Skeletal muscle satellite cell (primary cell): ENCODE results near the gene SH3BP4.

ENCODE experiments used
- H3K27me3 ChIP-seq: 2 replicates; pipeline ENCODE4 v1.7.0; 2013; ENCODE audit warnings: low read length; ENCODE audit not compliant: control insufficient read depth, insufficient read depth
- H3K36me3 ChIP-seq: 2 replicates; pipeline ENCODE4 v1.7.0; 2013; ENCODE audit warnings: mild to moderate bottlenecking, control low read depth, low read length; ENCODE audit not compliant: insufficient read depth
- H3K4me1 ChIP-seq: 2 replicates; pipeline ENCODE4 v1.7.0; 2013; ENCODE audit warnings: low read length; ENCODE audit not compliant: control insufficient read depth, insufficient read depth
- H3K4me2 ChIP-seq: 2 replicates; pipeline ENCODE4 v1.7.0; 2013; ENCODE audit warnings: mild to moderate bottlenecking, low read length
- H3K4me3 ChIP-seq: 2 replicates; pipeline ENCODE4 v1.7.0; 2013; ENCODE audit warnings: low read length
- H3K9ac ChIP-seq: 2 replicates; pipeline ENCODE4 v1.7.0; 2013; ENCODE audit warnings: mild to moderate bottlenecking, low read depth, low read length, moderate library complexity
- H3K9me3 ChIP-seq: replicated peaks from 2 replicates; pipeline ENCODE4 v1.7.0; 2013; ENCODE audit warnings: mild to moderate bottlenecking, control low read depth, low read length

SH3BP4 gene

DNA sequence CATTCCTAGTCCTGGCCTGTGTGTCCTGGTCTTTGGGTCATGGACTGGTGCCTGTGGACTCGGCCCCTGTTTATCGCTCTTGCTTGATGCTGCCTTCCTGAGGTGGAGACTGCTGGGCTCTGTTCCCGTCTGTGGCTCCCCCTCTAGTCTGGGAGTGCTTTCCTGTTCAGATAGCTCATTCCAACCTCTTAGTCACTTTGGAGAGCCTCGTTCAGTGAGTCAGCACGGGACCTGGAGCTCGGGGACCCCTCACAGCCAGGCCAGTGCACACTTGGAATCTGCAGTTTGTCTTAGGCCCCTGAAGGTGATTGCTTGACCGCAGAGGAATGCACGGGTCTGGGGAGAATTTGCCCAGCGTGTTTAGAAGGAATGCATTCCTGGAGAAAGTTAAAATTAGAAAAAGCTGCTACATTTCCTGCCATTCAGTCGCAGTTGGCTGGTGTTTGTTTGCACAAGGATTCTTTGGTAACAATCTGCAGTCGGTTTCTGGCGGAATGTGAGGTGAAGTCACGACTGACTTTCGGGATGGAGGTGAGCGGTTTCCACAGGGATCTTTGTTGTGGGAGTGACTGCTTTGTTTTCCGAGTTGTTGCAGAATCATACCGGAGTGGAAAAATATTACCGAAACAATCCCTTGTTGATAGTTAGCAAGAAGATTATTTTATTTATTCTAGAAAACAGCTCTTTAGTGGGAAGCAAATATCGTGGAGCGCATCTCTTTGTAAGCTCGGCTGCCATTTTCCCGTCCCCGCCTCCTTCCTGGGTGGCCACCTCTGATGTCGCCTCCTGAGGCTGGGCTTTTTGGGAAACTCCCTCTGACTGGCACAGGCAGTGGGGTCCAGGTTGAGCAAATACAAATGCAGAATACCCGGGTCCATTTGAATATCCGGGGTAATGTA lies 29.6 kb downstream of the SH3BP4 start:
- Histone ChIP-seq H3K27me3 (no peaks in the 10 kb centered on the region), H3K4me3 (peak overlapping the region; percentile 48), H3K4me1 (peaks cover 58% of the 10 kb centered on the region), H3K9ac (peak overlapping the region; percentile 82), H3K4me2 (peak overlapping the region; percentile 76), H3K36me3 (peaks cover 27% of the 10 kb centered on the region), H3K9me3 (no peaks in the 10 kb centered on the region)

DNA sequence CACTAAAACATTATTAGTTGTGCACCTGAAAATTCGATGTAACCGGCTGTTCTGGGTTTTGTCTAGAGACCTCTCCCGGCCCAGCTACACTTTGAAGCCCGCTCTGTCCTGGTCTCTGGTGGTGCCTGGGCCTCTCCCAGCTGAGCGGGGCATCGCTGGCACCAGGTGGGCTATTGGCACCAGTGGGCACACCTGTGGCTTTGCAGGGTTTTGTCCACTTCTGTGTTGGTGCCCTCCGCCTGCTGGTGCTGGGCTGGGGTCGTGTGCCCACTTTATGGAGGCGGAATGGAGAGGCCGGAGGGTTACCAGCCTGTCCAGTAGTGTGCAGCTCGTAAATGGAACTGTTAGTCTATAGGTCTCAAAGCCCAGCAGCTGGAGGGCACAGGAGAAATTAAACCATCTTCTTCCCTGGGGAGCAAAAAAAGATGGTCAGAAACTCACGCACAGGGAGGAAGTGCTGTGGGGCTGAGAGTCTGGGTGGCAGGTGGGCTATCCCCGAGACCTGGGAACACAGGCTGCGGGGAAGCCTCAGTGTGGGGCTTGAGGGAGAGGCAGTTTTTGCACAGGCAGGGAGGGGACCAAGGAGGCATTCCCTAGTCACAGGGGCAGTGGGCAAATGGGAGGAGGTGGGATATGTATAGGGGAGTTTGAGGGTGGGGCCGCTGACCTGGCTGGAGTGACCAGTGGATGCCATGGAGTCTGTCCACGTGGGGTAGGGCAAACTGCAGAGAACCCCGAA lies 30.4 kb downstream of the SH3BP4 start:
- H3K27me3 ChIP-seq: no peaks in the 10 kb centered on the region
- peak overlapping the region; percentile 48 for H3K4me3 ChIP-seq
- H3K4me2 ChIP-seq: peak overlapping the region; percentile 75
- peaks cover 24% of the 10 kb centered on the region for H3K36me3 ChIP-seq
- H3K9ac ChIP-seq: peak overlapping the region; percentile 82
- no peaks in the 10 kb centered on the region for H3K9me3 ChIP-seq
- peaks cover 63% of the 10 kb centered on the region for H3K4me1 ChIP-seq

DNA sequence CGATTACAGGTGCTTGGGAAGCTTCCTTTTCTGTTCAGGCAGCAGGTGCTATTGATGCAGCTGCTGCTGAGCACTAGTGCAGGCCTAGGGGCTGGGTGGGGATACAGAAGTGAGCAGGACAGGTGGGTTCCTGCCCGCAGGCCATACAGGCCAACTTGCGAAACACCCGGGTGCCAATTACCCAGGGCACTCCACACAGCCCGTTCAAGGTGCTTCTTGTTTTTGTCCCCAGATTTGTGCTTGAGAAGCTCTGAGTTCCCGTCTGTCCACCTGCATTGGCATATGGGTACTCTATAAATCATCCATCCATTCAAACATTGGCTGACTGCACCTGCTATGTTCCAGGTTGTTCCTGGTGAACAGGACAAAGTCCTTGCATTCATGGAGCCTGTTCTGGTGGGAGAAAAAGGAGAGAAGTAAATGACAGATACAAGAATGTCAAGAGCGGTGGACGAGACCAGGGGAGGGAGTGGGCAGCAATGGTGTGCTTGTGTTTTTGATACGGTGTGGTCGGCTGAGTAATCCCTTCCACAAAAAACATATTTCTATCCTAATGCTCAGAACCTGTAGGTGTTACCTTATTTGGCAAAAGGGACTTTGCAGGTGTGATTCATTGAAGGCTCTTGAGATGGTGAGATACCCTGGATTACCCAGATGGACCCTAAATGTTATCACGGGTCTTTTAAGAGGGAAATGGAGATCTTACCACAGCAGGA lies 31.4 kb downstream of the SH3BP4 start:
- H3K4me3 ChIP-seq: no peak overlapping the region
- H3K9ac ChIP-seq: no peak overlapping the region
- H3K9me3 ChIP-seq: no peaks in the 10 kb centered on the region
- peaks cover 70% of the 10 kb centered on the region for H3K4me1 ChIP-seq
- H3K36me3 ChIP-seq: peaks cover 30% of the 10 kb centered on the region
- no peak overlapping the region for H3K4me2 ChIP-seq
- no peaks in the 10 kb centered on the region for H3K27me3 ChIP-seq

DNA sequence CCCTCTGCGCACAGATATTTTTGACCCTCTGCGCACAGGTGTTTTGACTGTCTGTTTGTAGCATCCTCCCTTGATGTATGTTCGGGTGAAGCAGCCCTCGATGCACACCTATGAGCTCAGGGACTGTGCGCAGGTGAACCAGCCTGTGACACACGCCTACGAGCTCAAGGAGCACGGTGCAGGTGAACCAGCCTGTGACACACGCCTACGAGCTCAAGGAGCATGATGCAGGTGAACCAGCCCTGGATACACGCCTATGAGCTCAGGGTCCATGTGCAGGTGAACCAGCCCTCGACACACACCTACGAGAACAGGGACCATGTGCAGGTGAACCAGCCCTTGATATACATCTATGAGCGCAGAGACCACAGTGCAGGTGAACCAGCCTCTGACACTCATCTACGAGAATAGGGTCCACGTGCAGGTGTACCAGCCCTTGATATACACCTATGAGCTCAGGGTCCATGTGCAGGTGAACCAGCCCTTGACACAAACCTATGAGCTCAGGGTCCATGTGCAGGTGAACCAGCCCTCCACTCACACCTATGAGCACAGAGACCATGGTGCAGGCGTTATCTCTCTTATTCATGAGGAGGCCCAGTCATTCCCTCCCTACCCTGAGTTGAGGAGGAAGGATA lies 33.9 kb downstream of the SH3BP4 start:
- Histone ChIP-seq H3K4me1 (peaks cover 71% of the 10 kb centered on the region), H3K4me3 (no peak overlapping the region), H3K9me3 (no peaks in the 10 kb centered on the region), H3K36me3 (peaks cover 18% of the 10 kb centered on the region), H3K27me3 (no peaks in the 10 kb centered on the region), H3K9ac (no peak overlapping the region), H3K4me2 (no peak overlapping the region)

DNA sequence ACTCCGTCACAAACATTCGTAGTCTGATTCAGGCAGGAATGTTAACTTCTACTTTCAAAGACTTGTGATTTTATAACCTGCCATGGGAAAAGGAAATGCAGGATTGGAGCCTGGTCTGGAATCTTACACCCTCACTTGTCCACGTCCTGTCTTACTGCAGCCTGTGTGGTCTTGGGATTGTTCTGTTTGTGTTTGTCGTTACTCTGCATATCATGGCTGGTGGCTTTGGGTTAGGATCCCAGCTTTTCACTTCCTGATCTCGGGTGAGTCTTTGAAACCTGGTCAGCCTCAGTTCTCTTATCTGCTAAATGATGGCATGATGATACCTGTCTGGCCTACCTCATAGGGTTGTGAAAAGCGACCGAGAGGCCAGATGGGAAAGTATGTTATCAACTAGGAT lies 34.6 kb downstream of the SH3BP4 start:
- no peaks in the 10 kb centered on the region for H3K27me3 ChIP-seq
- no peaks in the 10 kb centered on the region for H3K9me3 ChIP-seq
- H3K36me3 ChIP-seq: peaks cover 25% of the 10 kb centered on the region
- H3K9ac ChIP-seq: no peak overlapping the region
- H3K4me3 ChIP-seq: no peak overlapping the region
- H3K4me1 ChIP-seq: peaks cover 71% of the 10 kb centered on the region
- no peak overlapping the region for H3K4me2 ChIP-seq

DNA sequence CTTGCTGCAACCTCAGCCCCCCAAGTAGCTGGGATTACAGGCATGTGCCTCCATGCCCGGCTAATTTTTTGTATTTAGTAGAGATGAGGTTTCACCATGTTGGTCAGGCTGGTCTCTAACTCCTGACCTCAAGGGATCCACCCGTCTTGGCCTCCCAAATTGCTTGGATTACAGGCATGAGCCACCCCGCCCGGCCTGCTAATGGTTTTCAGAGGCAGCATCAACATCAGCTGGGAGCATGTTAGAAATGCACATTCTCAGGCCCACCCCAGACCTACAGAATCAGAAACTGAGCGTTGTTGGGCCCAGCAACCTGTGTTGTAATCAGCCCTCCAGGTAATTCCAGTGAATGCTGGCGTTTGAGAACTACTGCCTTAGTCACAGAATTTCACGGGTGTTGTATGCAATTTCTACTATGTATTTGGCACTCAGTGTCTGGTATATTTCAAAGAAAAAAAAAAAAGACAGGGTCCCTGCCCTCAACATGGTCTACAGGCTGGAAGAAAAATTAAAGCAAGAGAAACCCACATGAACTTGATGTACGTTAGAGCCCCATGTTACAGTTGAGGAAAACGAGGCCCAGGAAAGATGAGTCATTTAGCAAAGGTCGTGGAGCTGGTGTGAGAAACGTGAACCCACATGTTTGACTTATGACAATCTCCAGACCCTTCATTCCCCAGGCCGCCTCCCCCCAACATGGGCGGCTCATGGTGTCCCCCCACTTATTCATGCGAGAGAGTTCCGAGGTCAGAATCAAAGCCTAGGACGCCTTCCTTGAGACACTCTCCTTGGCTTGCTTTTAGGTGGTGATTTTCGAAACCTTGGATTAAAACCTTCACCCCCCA lies 35.3 kb downstream of the SH3BP4 start:
- no peak overlapping the region for H3K4me3 ChIP-seq
- H3K4me2 ChIP-seq: no peak overlapping the region
- H3K9me3 ChIP-seq: no peaks in the 10 kb centered on the region
- H3K27me3 ChIP-seq: no peaks in the 10 kb centered on the region
- H3K4me1 ChIP-seq: peaks cover 71% of the 10 kb centered on the region
- peaks cover 31% of the 10 kb centered on the region for H3K36me3 ChIP-seq
- no peak overlapping the region for H3K9ac ChIP-seq

DNA sequence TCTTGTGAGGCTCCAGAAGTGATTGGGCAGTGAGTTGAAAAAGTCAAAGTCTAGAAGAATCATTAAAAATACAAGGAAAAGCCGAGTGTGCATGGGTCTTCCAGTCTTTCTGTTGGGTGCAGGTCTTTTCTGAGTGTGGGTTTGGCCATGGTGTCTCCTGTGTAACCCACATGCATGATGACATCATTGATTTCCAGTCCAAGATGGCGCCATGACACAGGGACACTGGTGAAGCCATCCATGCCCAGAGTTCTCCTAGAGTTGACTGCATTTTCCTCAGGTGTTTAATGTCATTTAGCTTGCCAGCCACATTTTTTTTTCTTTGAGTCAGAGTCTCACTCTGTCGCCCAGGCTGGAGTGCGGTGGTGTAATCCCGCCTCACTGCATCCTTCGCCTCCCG lies 35.9 kb downstream of the SH3BP4 start:
- H3K27me3 ChIP-seq: no peaks in the 10 kb centered on the region
- H3K4me3 ChIP-seq: no peak overlapping the region
- no peak overlapping the region for H3K4me2 ChIP-seq
- H3K9ac ChIP-seq: no peak overlapping the region
- H3K36me3 ChIP-seq: peaks cover 36% of the 10 kb centered on the region
- peaks cover 65% of the 10 kb centered on the region for H3K4me1 ChIP-seq
- H3K9me3 ChIP-seq: no peaks in the 10 kb centered on the region

DNA sequence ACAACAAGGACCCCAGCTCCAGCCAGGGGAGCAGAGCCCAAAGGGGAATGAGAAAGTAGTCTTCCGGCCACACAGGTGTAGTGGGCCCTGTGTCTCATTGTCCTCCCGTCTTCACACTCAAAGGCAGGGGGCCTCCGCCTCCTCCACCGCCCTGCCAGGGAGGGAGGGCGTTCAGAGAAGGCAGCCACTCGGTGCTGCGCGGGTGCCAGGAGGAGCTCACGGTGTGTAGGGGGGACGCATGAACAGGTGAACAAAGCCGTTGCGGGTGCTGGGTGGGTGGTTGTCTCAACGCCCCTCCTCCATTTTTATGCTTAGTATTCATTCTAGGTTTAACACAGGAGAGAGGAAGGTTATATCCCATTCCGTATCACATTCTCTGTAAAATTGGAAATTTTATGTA lies 36.7 kb downstream of the SH3BP4 start:
- peaks cover 40% of the 10 kb centered on the region for H3K36me3 ChIP-seq
- peaks cover 58% of the 10 kb centered on the region for H3K4me1 ChIP-seq
- H3K9ac ChIP-seq: peak overlapping the region; percentile 61

DNA sequence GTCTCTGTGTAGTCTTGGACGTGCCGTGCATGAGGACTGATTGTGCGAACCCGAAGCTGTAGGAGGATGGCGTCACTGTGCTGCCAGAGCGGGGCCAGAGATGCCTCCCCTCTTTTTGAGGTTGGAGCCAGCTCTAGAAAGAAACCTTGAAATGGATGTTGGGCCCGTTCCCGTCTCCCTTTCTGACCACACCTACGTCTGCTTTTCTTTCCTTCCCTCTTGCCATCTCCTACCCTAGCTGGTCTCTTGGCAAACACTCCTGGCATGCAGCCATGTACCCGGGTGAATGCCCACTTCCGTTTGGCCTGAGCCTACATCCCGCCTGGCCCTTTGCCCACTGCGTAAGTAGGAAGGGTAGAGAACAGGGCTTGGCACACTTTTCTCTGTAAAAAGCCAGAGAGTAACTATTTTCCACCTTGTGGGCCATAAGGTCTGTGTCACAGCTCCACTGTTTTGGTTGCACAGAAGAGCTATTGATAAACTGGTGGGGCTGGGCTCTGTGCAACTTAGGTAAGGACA lies 37.4 kb downstream of the SH3BP4 start:
- H3K9ac ChIP-seq: peak overlapping the region; percentile 61
- peaks cover 55% of the 10 kb centered on the region for H3K4me1 ChIP-seq

More for the DNA sequence above, 36.7 kb downstream of the SH3BP4 start:
- Histone ChIP-seq H3K27me3 (no peaks in the 10 kb centered on the region), H3K4me2 (peak overlapping the region; percentile 63), H3K4me3 (no peak overlapping the region), H3K9me3 (no peaks in the 10 kb centered on the region)

DNA sequence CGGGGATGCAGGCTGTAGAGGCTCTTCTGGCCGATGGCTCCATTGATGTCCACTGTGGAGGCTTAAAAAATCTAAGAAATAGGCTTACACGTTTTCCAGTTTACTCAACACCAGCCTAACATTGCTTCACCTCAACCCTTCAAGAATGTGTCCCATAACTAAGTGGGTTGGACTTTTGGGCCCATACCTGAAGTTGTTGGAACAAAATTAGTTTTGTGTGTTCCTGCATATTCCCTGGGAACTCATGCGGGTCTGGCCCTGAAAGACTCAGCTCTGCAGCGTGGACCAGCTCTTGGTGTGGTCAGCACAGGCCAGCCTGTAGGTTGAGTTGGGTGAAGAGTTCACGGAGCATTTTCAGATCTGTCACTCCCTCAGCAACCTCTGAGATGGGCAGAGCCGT lies 38.5 kb downstream of the SH3BP4 start:
- H3K9ac ChIP-seq: no peak overlapping the region
- H3K9me3 ChIP-seq: no peaks in the 10 kb centered on the region
- H3K27me3 ChIP-seq: no peaks in the 10 kb centered on the region
- H3K4me3 ChIP-seq: no peak overlapping the region
- H3K4me1 ChIP-seq: peaks cover 66% of the 10 kb centered on the region
- no peak overlapping the region for H3K4me2 ChIP-seq
- H3K36me3 ChIP-seq: peaks cover 55% of the 10 kb centered on the region

More for the DNA sequence above, 37.4 kb downstream of the SH3BP4 start:
- H3K9me3 ChIP-seq: no peaks in the 10 kb centered on the region
- H3K27me3 ChIP-seq: no peaks in the 10 kb centered on the region
- peak overlapping the region; percentile 63 for H3K4me2 ChIP-seq
- H3K4me3 ChIP-seq: peak overlapping the region; percentile 32
- peaks cover 46% of the 10 kb centered on the region for H3K36me3 ChIP-seq
